ENCODE results near the gene EFCC1.

DNA sequence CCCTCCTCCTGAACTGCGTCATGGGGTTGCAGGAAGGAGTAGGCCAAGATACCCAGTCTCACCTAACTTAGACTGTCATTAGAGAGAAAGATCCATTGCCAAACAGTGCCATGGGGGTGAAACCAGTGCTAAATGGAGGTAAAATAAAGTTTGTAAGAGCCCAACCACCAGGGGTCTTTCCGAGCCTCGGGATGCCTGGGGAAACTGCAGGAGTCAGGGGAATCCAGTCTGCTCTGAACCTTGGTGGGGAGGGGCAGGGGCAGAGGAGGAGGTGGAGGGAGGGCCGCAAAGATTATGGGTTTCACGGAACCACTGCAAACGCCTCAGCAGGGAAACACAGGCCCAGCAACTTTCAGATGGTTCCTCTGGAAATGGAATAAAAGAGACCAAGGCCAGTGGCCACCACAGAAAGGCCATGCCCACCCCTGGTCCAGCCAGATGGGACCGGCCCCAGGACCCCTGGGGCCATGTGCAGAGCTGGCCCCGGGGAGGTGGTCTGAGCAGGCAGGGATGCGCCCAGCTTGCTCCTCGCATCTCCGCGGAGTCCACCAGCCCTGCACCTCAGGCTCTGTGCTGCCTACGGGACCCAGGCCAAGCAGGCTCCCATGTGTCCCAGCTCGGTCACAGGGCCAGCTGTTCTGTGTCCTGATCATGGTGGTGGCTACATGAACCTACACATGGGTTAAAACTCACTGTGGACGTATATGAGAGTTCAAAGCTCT, 39.6 kb downstream of the EFCC1 start:
- TF ChIP-seq, protein P1, sequence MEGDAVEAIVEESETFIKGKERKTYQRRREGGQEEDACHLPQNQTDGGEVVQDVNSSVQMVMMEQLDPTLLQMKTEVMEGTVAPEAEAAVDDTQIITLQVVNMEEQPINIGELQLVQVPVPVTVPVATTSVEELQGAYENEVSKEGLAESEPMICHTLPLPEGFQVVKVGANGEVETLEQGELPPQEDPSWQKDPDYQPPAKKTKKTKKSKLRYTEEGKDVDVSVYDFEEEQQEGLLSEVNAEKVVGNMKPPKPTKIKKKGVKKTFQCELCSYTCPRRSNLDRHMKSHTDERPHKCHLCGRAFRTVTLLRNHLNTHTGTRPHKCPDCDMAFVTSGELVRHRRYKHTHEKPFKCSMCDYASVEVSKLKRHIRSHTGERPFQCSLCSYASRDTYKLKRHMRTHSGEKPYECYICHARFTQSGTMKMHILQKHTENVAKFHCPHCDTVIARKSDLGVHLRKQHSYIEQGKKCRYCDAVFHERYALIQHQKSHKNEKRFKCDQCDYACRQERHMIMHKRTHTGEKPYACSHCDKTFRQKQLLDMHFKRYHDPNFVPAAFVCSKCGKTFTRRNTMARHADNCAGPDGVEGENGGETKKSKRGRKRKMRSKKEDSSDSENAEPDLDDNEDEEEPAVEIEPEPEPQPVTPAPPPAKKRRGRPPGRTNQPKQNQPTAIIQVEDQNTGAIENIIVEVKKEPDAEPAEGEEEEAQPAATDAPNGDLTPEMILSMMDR (IDR thresholded peaks at IDR 0.05; ENCODE audit: insufficient read depth, low read length, poor library complexity, severe bottlenecking), result no peak
- TF ChIP-seq EZH2phosphoT487 (conservative IDR thresholded peaks at IDR 0.05; ENCODE audit: low read length), result no peak
